HCT116 (cell line): Measurements from ENCODE around the gene CASP1. TPM values are rescaled to one million over a fixed set of nuclear protein-coding genes. Genes with fewer than 3 reads are reported as not detected.

Experiments used
- ATAC-seq: fragments of 200-7000 bp; cut with Tn5 transposase; 2 replicates; pipeline ENCODE4 v1.9.1; 2020; ENCODE audit warnings: mild to moderate bottlenecking, moderate library complexity
- BruUV-seq: library from RNA; stranded (reverse); fragments of 400-500 nt; replicated peaks from 2 replicates; lab custom pipeline; 2021; lab: Mats Ljungman, UMichigan
- CTCF ChIA-PET: fragments of 300-600 bp; sonication (Branson Sonifier 250); formaldehyde crosslinking; loops from one replicate; lab custom pipeline; 2021; ENCODE audit warnings: antibody characterized with exemption; lab: Charles Lee
- POLR2A ChIA-PET: fragments of 300-600, 350-600 bp; sonication (Branson Sonifier 250); formaldehyde crosslinking; loops from one replicate; lab custom pipeline; 2021; ENCODE audit warnings: antibody characterized with exemption; lab: Charles Lee
- RAD21 ChIA-PET, 2 experiments: fragments of 300-600 bp; sonication (Branson Sonifier 250); formaldehyde crosslinking; loops; one replicate each; lab custom pipeline; 2023; ENCODE audit warnings: low total read pairs in 2 of 2; ENCODE audit not compliant: uncharacterized antibody in 2 of 2, unreplicated experiment in 2 of 2, low non-redundant PET in 1 of 2; lab: Charles Lee
- DNase-seq: peaks from one replicate; pipeline ENCODE4 v3.0.0-alpha.2; 2010; ENCODE audit warnings: low read depth, low spot score
- H2AFZ ChIP-seq: fragments of 200-600 bp; shearing (Covaris generic), sonication (generic); 2 replicates; pipeline ENCODE4 v1.6.1; 2017; ENCODE audit warnings: low read depth, mixed run types, mixed read lengths, antibody characterized with exemption, low read length; ENCODE audit not compliant: poor library complexity, severe bottlenecking
- H3K27ac ChIP-seq: 2 replicates; pipeline ENCODE4 v1.5.1; 2012; ENCODE audit warnings: low read depth, low read length
- H3K27me3 ChIP-seq: fragments of 200-600 bp; sonication (generic); 2 replicates; pipeline ENCODE4 v1.6.1; 2016; ENCODE audit warnings: mixed run types, low read length, mixed read lengths; ENCODE audit not compliant: insufficient read depth
- H3K36me3 ChIP-seq, 2 experiments: fragments of 200-500 bp in 1 of 2; fragments of 200-600 bp in 1 of 2; sonication (Bioruptor generic) in 1 of 2; sonication (generic) in 1 of 2; 2 replicates each; pipeline versions ENCODE4 v1.5.1 to v1.6.1; 2014 to 2016; ENCODE audit warnings: low read length in 2 of 2, inconsistent platforms in 1 of 2, mixed read lengths in 1 of 2, mixed run types in 1 of 2; ENCODE audit not compliant: insufficient read depth in 2 of 2, control insufficient read depth in 1 of 2
- H3K4me1 ChIP-seq, 2 experiments: fragments of 200-600 bp in 1 of 2; sonication (generic) in 1 of 2; 2 replicates each; pipeline versions ENCODE4 v1.5.1 to v1.6.1; 2012 to 2017; ENCODE audit warnings: low read length in 2 of 2, inconsistent platforms in 1 of 2, mild to moderate bottlenecking in 1 of 2, mixed read lengths in 1 of 2, mixed run types in 1 of 2, moderate library complexity in 1 of 2; ENCODE audit not compliant: insufficient read depth in 2 of 2, control insufficient read depth in 1 of 2
- H3K4me2 ChIP-seq: fragments of 200-600 bp; sonication (generic); 2 replicates; pipeline ENCODE4 v1.6.1; 2017; ENCODE audit warnings: mixed run types, low read length, mixed read lengths
- H3K4me3 ChIP-seq, 2 experiments: fragments of 200-600 bp in 1 of 2; sonication (generic) in 1 of 2; replicated peaks in 1 of 2; 2 replicates each; pipeline ENCODE4 v1.5.1; 2011 to 2016; ENCODE audit warnings: low read length in 2 of 2, control low read depth in 1 of 2, low read depth in 1 of 2, mild to moderate bottlenecking in 1 of 2, mixed read lengths in 1 of 2, mixed run types in 1 of 2
- H3K79me2 ChIP-seq: fragments of 200-600 bp; sonication (generic); 2 replicates; pipeline ENCODE4 v1.6.1; 2017; ENCODE audit warnings: mild to moderate bottlenecking, mixed run types, low read length, moderate library complexity, mixed read lengths; ENCODE audit not compliant: insufficient read depth
- H3K9ac ChIP-seq: fragments of 200-600 bp; sonication (generic); 2 replicates; pipeline ENCODE4 v1.6.1; 2016; ENCODE audit warnings: low read length, mixed read lengths
- H3K9me2 ChIP-seq: fragments of 200-600 bp; sonication (generic), shearing (Covaris generic); 2 replicates; pipeline ENCODE4 v1.6.1; 2017; ENCODE audit warnings: mixed run types, mild to moderate bottlenecking, moderate library complexity; ENCODE audit not compliant: insufficient read depth
- H3K9me3 ChIP-seq, 2 experiments: fragments of 200-500 bp in 1 of 2; fragments of 200-600 bp in 1 of 2; sonication (Bioruptor generic) in 1 of 2; sonication (generic) in 1 of 2; 2 replicates each; pipeline ENCODE4 v1.6.1; 2014 to 2017; ENCODE audit warnings: low read length in 2 of 2, mixed read lengths in 2 of 2, inconsistent platforms in 1 of 2, low read depth in 1 of 2, mild to moderate bottlenecking in 1 of 2, mixed run types in 1 of 2, moderate library complexity in 1 of 2; ENCODE audit not compliant: control insufficient read depth in 1 of 2, insufficient read depth in 1 of 2
- H4K20me1 ChIP-seq: fragments of 200-600 bp; sonication (generic), shearing (Covaris generic); 2 replicates; pipeline ENCODE4 v1.6.1; 2017; ENCODE audit warnings: mixed run types, mild to moderate bottlenecking, moderate library complexity; ENCODE audit not compliant: insufficient read depth
- CEBPB ChIP-seq: IDR thresholded peaks from 2 replicates; pipeline ENCODE4 v1.6.1; 2012; ENCODE audit warnings: low read depth
- EZH2phosphoT487 ChIP-seq: fragments of 200-600 bp; IDR thresholded peaks from 2 replicates; pipeline ENCODE4 v1.6.1; 2018; ENCODE audit warnings: antibody characterized with exemption, borderline replicate concordance
- FOSL1 ChIP-seq: IDR thresholded peaks from 2 replicates; pipeline ENCODE4 v1.6.1; 2012; ENCODE audit warnings: low read depth
- POLR2A ChIP-seq: IDR thresholded peaks from 2 replicates; pipeline ENCODE4 v1.7.0; 2011; ENCODE audit warnings: borderline replicate concordance; ENCODE audit not compliant: insufficient read depth, insufficient read length; ENCODE audit errors: extremely low read depth
- RAD21 ChIP-seq: IDR thresholded peaks from 2 replicates; pipeline ENCODE4 v1.6.1; 2012; ENCODE audit warnings: low read depth, mild to moderate bottlenecking
- SIN3A ChIP-seq: IDR thresholded peaks from 2 replicates; pipeline ENCODE4 v1.6.1; 2012; ENCODE audit warnings: low read depth
- SP1 ChIP-seq: IDR thresholded peaks from 2 replicates; pipeline ENCODE4 v1.6.1; 2012; ENCODE audit warnings: low read depth
- TCF7L2 ChIP-seq: IDR thresholded peaks from 2 replicates; pipeline ENCODE4 v1.7.0; 2011; ENCODE audit warnings: borderline replicate concordance, inconsistent platforms; ENCODE audit not compliant: insufficient read depth, insufficient read length; ENCODE audit errors: extremely low read depth
- YY1 ChIP-seq: IDR thresholded peaks from 2 replicates; pipeline ENCODE4 v1.6.1; 2011; ENCODE audit warnings: low read length, low read depth, moderate library complexity, mild to moderate bottlenecking; ENCODE audit not compliant: insufficient replicate concordance; ENCODE audit errors: extremely low read depth
- ZFX ChIP-seq: fragments of 450-650 bp; IDR thresholded peaks from 2 replicates; pipeline ENCODE4 v1.6.1; 2017
- ZNF274 ChIP-seq: fragments of 200-500 bp; sonication (Bioruptor generic); IDR thresholded peaks from 2 replicates; pipeline ENCODE4 v1.6.1; 2014; ENCODE audit warnings: mild to moderate bottlenecking, low read depth, low read length, inconsistent platforms
- intact Hi-C: fragments of 100-400 bp; cut with micrococcal nuclease; formaldehyde crosslinking; loops from 2 replicates; pipeline ENCODE4 v1.10.0; 2022
- total RNA-seq: library from RNA; stranded (reverse); gene quantifications from one replicate; pipeline ENCODE4 v1.2.1, GENCODE V29; 2021; ENCODE audit not compliant: unreplicated experiment
- TF ChIP-seq, protein P1 (sequence below): IDR thresholded peaks from 2 replicates; pipeline ENCODE4 v1.6.1; 2011; ENCODE audit warnings: mild to moderate bottlenecking, low read length, moderate library complexity; ENCODE audit not compliant: insufficient replicate concordance; ENCODE audit errors: extremely low read depth
- TF ChIP-seq, protein P2 (sequence below): IDR thresholded peaks from 2 replicates; pipeline ENCODE4 v1.6.1; 2012
- TF ChIP-seq, protein P3 (sequence below), 3 experiments: fragments of 200-600 bp in 1 of 3; sonication (generic) in 1 of 3; IDR thresholded peaks in 2 of 3; conservative IDR thresholded peaks in 1 of 3; 2 replicates each; pipeline ENCODE4 v1.5.1; 2012 to 2017; ENCODE audit warnings: low read depth in 2 of 3, low read length in 2 of 3, antibody characterized with exemption in 1 of 3, borderline replicate concordance in 1 of 3, control low read depth in 1 of 3, mild to moderate bottlenecking in 1 of 3, mixed read lengths in 1 of 3, mixed run types in 1 of 3, moderate library complexity in 1 of 3; ENCODE audit not compliant: insufficient read depth in 1 of 3

Gene CASP1
- total RNA-seq, 1 experiment from 2014 or later, result not detected

DNA sequence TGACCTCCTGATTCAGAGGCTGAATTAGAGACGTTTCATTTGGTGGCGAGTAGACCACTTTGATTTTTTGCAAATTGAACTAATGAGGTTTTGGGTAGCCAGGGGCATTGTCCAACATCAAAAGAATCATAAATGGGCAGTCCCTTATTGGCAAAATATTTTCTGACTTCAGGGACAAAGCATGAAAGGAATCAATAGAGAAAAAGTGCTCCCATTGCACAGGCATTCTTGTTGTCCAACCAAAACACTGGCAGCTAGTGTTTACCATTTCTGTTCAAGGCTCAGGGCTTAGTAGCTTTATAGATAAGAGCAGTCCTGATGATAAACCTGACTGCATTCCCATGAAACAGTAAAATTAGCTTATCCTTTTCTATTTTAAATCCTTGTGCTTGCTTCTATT lies 16.6 kb upstream of the CASP1 start:
- RAD21 ChIA-PET, result no interaction called here
- Histone ChIP-seq H3K27ac (no peak overlapping the region), H3K4me2 (no peak overlapping the region), H3K79me2 (no peaks in the 10 kb centered on the region), H3K9me2 (no peaks in the 10 kb centered on the region), H3K9me3 (no peaks in the 10 kb centered on the region), H2AFZ (no peak overlapping the region), H3K9ac (no peak overlapping the region), H3K36me3 (no peaks in the 10 kb centered on the region), H3K4me1 (0 out of 4 replicates have a peak, but pooled peaks cover 0 to 5% of the 10 kb centered on the region in 2 experiments), H3K27me3 (no peaks in the 10 kb centered on the region), H3K4me3 (no peak overlapping the region), H4K20me1 (no peaks in the 10 kb centered on the region)
- intact Hi-C loops, result no loop called here
- ATAC-seq (no peak), DNase-seq (no peak)
- POLR2A ChIA-PET, result no interaction called here
- no TSS peak for BruUV-seq
- CTCF ChIA-PET, result no interaction called here
- TF ChIP-seq, protein P1, sequence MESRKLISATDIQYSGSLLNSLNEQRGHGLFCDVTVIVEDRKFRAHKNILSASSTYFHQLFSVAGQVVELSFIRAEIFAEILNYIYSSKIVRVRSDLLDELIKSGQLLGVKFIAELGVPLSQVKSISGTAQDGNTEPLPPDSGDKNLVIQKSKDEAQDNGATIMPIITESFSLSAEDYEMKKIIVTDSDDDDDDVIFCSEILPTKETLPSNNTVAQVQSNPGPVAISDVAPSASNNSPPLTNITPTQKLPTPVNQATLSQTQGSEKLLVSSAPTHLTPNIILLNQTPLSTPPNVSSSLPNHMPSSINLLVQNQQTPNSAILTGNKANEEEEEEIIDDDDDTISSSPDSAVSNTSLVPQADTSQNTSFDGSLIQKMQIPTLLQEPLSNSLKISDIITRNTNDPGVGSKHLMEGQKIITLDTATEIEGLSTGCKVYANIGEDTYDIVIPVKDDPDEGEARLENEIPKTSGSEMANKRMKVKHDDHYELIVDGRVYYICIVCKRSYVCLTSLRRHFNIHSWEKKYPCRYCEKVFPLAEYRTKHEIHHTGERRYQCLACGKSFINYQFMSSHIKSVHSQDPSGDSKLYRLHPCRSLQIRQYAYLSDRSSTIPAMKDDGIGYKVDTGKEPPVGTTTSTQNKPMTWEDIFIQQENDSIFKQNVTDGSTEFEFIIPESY, result no peak
- TF ChIP-seq, protein P2, sequence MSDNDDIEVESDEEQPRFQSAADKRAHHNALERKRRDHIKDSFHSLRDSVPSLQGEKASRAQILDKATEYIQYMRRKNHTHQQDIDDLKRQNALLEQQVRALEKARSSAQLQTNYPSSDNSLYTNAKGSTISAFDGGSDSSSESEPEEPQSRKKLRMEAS, result no peak
- no peak for TF ChIP-seq FOSL1
- no peak for TF ChIP-seq ZFX
- no peak for TF ChIP-seq EZH2phosphoT487
- TF ChIP-seq SIN3A, result no peak
- no peak for TF ChIP-seq CEBPB
- no peak for TF ChIP-seq SP1
- TF ChIP-seq TCF7L2, result no peak
- no peak for TF ChIP-seq YY1
- TF ChIP-seq RAD21, result no peak
- TF ChIP-seq ZNF274, result no peak
- TF ChIP-seq, protein P3, sequence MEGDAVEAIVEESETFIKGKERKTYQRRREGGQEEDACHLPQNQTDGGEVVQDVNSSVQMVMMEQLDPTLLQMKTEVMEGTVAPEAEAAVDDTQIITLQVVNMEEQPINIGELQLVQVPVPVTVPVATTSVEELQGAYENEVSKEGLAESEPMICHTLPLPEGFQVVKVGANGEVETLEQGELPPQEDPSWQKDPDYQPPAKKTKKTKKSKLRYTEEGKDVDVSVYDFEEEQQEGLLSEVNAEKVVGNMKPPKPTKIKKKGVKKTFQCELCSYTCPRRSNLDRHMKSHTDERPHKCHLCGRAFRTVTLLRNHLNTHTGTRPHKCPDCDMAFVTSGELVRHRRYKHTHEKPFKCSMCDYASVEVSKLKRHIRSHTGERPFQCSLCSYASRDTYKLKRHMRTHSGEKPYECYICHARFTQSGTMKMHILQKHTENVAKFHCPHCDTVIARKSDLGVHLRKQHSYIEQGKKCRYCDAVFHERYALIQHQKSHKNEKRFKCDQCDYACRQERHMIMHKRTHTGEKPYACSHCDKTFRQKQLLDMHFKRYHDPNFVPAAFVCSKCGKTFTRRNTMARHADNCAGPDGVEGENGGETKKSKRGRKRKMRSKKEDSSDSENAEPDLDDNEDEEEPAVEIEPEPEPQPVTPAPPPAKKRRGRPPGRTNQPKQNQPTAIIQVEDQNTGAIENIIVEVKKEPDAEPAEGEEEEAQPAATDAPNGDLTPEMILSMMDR (IDR thresholded peaks at IDR 0.05 in 2 of 3, conservative IDR thresholded peaks at IDR 0.05 in 1 of 3; ENCODE audit: borderline replicate concordance in 1 of 3, insufficient read depth in 1 of 3, low read depth in 2 of 3, low read length in 2 of 3), result no peak
- no peak for TF ChIP-seq POLR2A
